ENCODE results near the gene TAX1BP1. TPM values are rescaled to one million over a fixed set of nuclear protein-coding genes. Genes with fewer than 3 reads are reported as not detected.
"Not testable (repeated sequence)": the region's sequence is repeated elsewhere in the genome, so short reads cannot be mapped to it uniquely, and the experiment has no call there.

The TAX1BP1 gene
- total RNA-seq, 2 experiments from 2014 or later = 101 to 109 TPM

GRCh38 chr7:27843584-27844305, 103.8 kb downstream of the TAX1BP1 start:
- ChIA-PET CTCF (interaction anchor here (0.7 to 0.9 kb wide), 2 partner anchors 218 to 717 kb away, joined by 3 to 5 read pairs; no protein-coding TSS in a partner anchor), POLR2A (no interaction called here)
- intact Hi-C loops (cut with DNase I, micrococcal nuclease) = loop anchor here in 1 of 2 experiments (5.0 kb wide), 1 partner anchor 179 kb away; no protein-coding TSS in a partner anchor
- Mint-ChIP-seq H3K4me3 (no peak overlapping the region), H3K36me3 (ENCODE audit: low read depth) (peaks cover 3% of the 10 kb centered on the region), H3K27ac (no peak overlapping the region), H3K27me3 (no peaks in the 10 kb centered on the region), H3K4me1 (peaks cover 17% of the 10 kb centered on the region), H3K9me3 (ENCODE audit: low read depth) (no peaks in the 10 kb centered on the region)
- DNase-seq = no peak
- no peak for ATAC-seq

GRCh38 chr7:27846388-27846787, 106.4 kb downstream of the TAX1BP1 start:
- no peaks in the 10 kb centered on the region for H3K27me3 Mint-ChIP-seq
- H3K4me3 Mint-ChIP-seq = no peak overlapping the region
- no peak for DNase-seq
- CTCF ChIA-PET = interaction anchor here (0.5 kb wide), 1 partner anchor 249 kb away, joined by 5 read pairs; no protein-coding TSS in a partner anchor
- no peaks in the 10 kb centered on the region for H3K36me3 Mint-ChIP-seq (ENCODE audit: low read depth)
- H3K9me3 Mint-ChIP-seq (ENCODE audit: low read depth) = no peaks in the 10 kb centered on the region
- H3K4me1 Mint-ChIP-seq = peaks cover 3% of the 10 kb centered on the region
- POLR2A ChIA-PET = no interaction called here
- intact Hi-C loops (cut with DNase I, micrococcal nuclease) = no loop called here
- peak; percentile 82 for ATAC-seq
- no peak overlapping the region for H3K27ac Mint-ChIP-seq

- CTCF ChIA-PET = interaction anchor here (0.6 kb wide), 1 partner anchor 243 kb away, joined by 4 read pairs; no protein-coding TSS in a partner anchor
- Mint-ChIP-seq H3K36me3 (ENCODE audit: low read depth) (peaks cover 9% of the 10 kb centered on the region), H3K27me3 (no peaks in the 10 kb centered on the region), H3K27ac (no peak overlapping the region), H3K4me1 (peaks cover 3% of the 10 kb centered on the region), H3K4me3 (no peak overlapping the region), H3K9me3 (ENCODE audit: low read depth) (peaks cover 6% of the 10 kb centered on the region)
- no peak for DNase-seq
- POLR2A ChIA-PET = no interaction called here
- ATAC-seq = no peak
- intact Hi-C loops (cut with DNase I, micrococcal nuclease) = no loop called here
Measured at GRCh38 chr7:27850531-27850930, 110.6 kb downstream of the TAX1BP1 start.

- H3K36me3 Mint-ChIP-seq (ENCODE audit: low read depth) = peaks cover 19% of the 10 kb centered on the region
- H3K27ac Mint-ChIP-seq; H3K4me1 Mint-ChIP-seq; POLR2A ChIA-PET; H3K9me3 Mint-ChIP-seq (ENCODE audit: low read depth); H3K27me3 Mint-ChIP-seq; intact Hi-C loops (cut with DNase I, micrococcal nuclease); ATAC-seq; DNase-seq; H3K4me3 Mint-ChIP-seq: not testable (repeated sequence)
- CTCF ChIA-PET = interaction anchor here (0.6 kb wide), 1 partner anchor 15 kb away, joined by 3 read pairs; no protein-coding TSS in a partner anchor
Measured at GRCh38 chr7:27856703-27857485, 116.9 kb downstream of the TAX1BP1 start.

GRCh38 chr7:27860800-27861199, 120.8 kb downstream of the TAX1BP1 start:
- H3K27ac Mint-ChIP-seq = no peak overlapping the region
- no peak for ATAC-seq
- no peak for DNase-seq
- CTCF ChIA-PET = no interaction called here
- peaks cover 8% of the 10 kb centered on the region for H3K36me3 Mint-ChIP-seq (ENCODE audit: low read depth)
- intact Hi-C loops (cut with DNase I, micrococcal nuclease) = no loop called here
- no peaks in the 10 kb centered on the region for H3K4me1 Mint-ChIP-seq
- peaks cover 3% of the 10 kb centered on the region for H3K9me3 Mint-ChIP-seq (ENCODE audit: low read depth)
- POLR2A ChIA-PET = no interaction called here
- no peak overlapping the region for H3K4me3 Mint-ChIP-seq
- H3K27me3 Mint-ChIP-seq = no peaks in the 10 kb centered on the region

- H3K4me1 Mint-ChIP-seq = no peaks in the 10 kb centered on the region
- intact Hi-C loops (cut with DNase I, micrococcal nuclease) = no loop called here
- H3K4me3 Mint-ChIP-seq = no peak overlapping the region
- ChIA-PET CTCF (no interaction called here), POLR2A (no interaction called here)
- H3K36me3 Mint-ChIP-seq (ENCODE audit: low read depth) = no peaks in the 10 kb centered on the region
- H3K27ac Mint-ChIP-seq = no peak overlapping the region
- H3K9me3 Mint-ChIP-seq (ENCODE audit: low read depth) = peaks cover 3% of the 10 kb centered on the region
- DNase-seq = no peak
- H3K27me3 Mint-ChIP-seq = no peaks in the 10 kb centered on the region
- no peak for ATAC-seq
Measured at GRCh38 chr7:27861747-27862146, 121.8 kb downstream of the TAX1BP1 start.

- DNase-seq = no peak
- POLR2A ChIA-PET = no interaction called here
- ATAC-seq = no peak
- intact Hi-C loops (cut with DNase I, micrococcal nuclease) = no loop called here
- H3K4me1 Mint-ChIP-seq = no peaks in the 10 kb centered on the region
- no peak overlapping the region for H3K4me3 Mint-ChIP-seq
- H3K9me3 Mint-ChIP-seq (ENCODE audit: low read depth) = no peaks in the 10 kb centered on the region
- no peaks in the 10 kb centered on the region for H3K36me3 Mint-ChIP-seq (ENCODE audit: low read depth)
- H3K27me3 Mint-ChIP-seq = no peaks in the 10 kb centered on the region
- CTCF ChIA-PET = no interaction called here
- no peak overlapping the region for H3K27ac Mint-ChIP-seq
Measured at GRCh38 chr7:27863880-27864279, 123.9 kb downstream of the TAX1BP1 start.

- intact Hi-C loops (cut with DNase I, micrococcal nuclease) = no loop called here
- Mint-ChIP-seq H3K27me3 (no peaks in the 10 kb centered on the region), H3K36me3 (ENCODE audit: low read depth) (peaks cover 2% of the 10 kb centered on the region), H3K4me3 (no peak overlapping the region), H3K27ac (no peak overlapping the region), H3K4me1 (no peaks in the 10 kb centered on the region), H3K9me3 (ENCODE audit: low read depth) (no peaks in the 10 kb centered on the region)
- POLR2A ChIA-PET = no interaction called here
- CTCF ChIA-PET = interaction anchor here (0.6 kb wide), 1 partner anchor 141 kb away, joined by 3 read pairs; no protein-coding TSS in a partner anchor
- DNase-seq = no peak
- no peak for ATAC-seq
Measured at GRCh38 chr7:27866256-27866655, 126.3 kb downstream of the TAX1BP1 start.

- H3K27me3 Mint-ChIP-seq = no peaks in the 10 kb centered on the region
- DNase-seq (no peak), ATAC-seq (no peak)
- ChIA-PET POLR2A (no interaction called here), CTCF (interaction anchor here (0.6 kb wide), 1 partner anchor 141 kb away, joined by 3 read pairs; no protein-coding TSS in a partner anchor)
- intact Hi-C loops (cut with DNase I, micrococcal nuclease) = no loop called here
- peaks cover 2% of the 10 kb centered on the region for H3K36me3 Mint-ChIP-seq (ENCODE audit: low read depth)
- no peak overlapping the region for H3K4me3 Mint-ChIP-seq
- no peaks in the 10 kb centered on the region for H3K9me3 Mint-ChIP-seq (ENCODE audit: low read depth)
- no peak overlapping the region for H3K27ac Mint-ChIP-seq
- no peaks in the 10 kb centered on the region for H3K4me1 Mint-ChIP-seq
Measured at GRCh38 chr7:27866828-27867672, 127.1 kb downstream of the TAX1BP1 start.

- ATAC-seq (peak; percentile 30), DNase-seq (no peak)
- Mint-ChIP-seq H3K4me3 (no peak overlapping the region), H3K27ac (no peak overlapping the region), H3K9me3 (ENCODE audit: low read depth) (no peaks in the 10 kb centered on the region), H3K27me3 (no peaks in the 10 kb centered on the region), H3K4me1 (no peaks in the 10 kb centered on the region), H3K36me3 (ENCODE audit: low read depth) (peaks cover 2% of the 10 kb centered on the region)
- POLR2A ChIA-PET = no interaction called here
- intact Hi-C loops (cut with DNase I, micrococcal nuclease) = no loop called here
- CTCF ChIA-PET = no interaction called here
Measured at GRCh38 chr7:27868131-27868550, 128.2 kb downstream of the TAX1BP1 start.

GRCh38 chr7:27869056-27869455, 129.1 kb downstream of the TAX1BP1 start:
- no peak overlapping the region for H3K27ac Mint-ChIP-seq
- intact Hi-C loops (cut with DNase I, micrococcal nuclease) = no loop called here
- ChIA-PET POLR2A (no interaction called here), CTCF (no interaction called here)
- ATAC-seq (no peak), DNase-seq (no peak)
- peaks cover 2% of the 10 kb centered on the region for H3K36me3 Mint-ChIP-seq (ENCODE audit: low read depth)
- no peaks in the 10 kb centered on the region for H3K27me3 Mint-ChIP-seq
- no peaks in the 10 kb centered on the region for H3K9me3 Mint-ChIP-seq (ENCODE audit: low read depth)
- H3K4me1 Mint-ChIP-seq = no peaks in the 10 kb centered on the region
- H3K4me3 Mint-ChIP-seq = no peak overlapping the region

All from activated CD4-positive, alpha-beta T cell treated with anti-CD3 and anti-CD28 coated beads for 36 hours (primary cell).